8988T (cell line): ENCODE data around the gene CENPB.
"Not testable (repeated sequence)": the region's sequence is repeated elsewhere in the genome, so short reads cannot be mapped to it uniquely, and the experiment has no call there.

Experiments used
- DNase-seq: peaks from one replicate; pipeline ENCODE4 v3.0.0; 2011

Gene CENPB

GRCh38 chr20:3808544-3808943 is 22.0 kb upstream of the CENPB start:
- no peak for DNase-seq

DNA sequence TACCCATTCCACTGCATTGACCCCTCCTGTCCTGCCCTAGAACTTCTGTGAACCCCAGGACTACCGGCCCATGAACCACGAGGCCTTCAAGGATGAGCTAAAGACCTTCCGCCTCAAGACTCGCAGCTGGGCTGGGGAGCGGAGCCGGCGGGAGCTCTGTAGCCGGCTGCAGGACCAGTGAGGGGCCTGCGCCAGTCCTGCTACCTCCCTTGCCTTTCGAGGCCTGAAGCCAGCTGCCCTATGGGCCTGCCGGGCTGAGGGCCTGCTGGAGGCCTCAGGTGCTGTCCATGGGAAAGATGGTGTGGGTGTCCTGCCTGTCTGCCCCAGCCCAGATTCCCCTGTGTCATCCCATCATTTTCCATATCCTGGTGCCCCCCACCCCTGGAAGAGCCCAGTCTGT is 18.2 kb upstream of the CENPB start:
- no peak for DNase-seq

DNA sequence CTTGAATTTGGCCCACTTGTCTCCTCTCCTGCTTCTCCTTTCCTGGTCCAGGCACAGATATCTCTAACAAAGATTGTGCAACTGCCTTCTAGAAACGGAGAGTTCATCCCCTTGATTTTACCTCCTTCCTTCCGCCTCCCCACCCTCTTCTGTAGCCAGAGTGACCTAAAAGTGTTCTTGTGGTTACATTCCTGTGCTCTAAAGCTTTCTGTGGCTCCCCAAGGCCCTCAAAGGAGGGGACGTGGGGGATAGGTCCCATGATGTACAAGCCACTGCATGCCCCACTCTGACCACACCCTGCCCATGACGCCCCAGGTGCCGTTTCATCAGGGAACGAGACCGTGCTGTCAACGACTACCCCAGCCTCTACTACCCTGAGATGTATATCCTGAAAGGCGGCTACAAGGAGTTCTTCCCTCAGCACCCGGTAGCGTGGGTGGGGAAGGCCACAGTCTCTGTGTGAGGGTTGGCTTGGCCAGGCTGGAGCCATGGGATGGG is 17.8 kb upstream of the CENPB start:
- no peak for DNase-seq

GRCh38 chr20:3803854-3804253 is 17.3 kb upstream of the CENPB start:
- no peak for DNase-seq

DNA sequence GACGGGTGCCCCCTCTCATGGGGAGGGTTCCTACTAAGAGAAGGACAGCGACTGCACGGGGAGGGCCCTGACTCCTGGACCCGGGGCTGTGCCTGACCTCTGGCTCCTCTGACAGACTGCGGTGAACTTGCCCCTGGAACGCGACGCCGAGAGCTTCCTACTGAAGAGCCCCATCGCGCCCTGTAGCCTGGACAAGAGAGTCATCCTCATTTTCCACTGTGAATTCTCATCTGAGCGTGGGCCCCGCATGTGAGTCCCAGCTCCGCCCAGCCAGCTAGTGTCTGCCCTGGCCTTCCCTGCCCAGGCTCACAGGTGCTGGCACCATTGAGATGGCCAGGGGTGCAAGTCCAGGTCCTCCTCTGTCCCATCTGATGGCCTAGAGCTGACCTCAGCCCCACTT is 16.7 kb upstream of the CENPB start:
- no peak for DNase-seq

DNA sequence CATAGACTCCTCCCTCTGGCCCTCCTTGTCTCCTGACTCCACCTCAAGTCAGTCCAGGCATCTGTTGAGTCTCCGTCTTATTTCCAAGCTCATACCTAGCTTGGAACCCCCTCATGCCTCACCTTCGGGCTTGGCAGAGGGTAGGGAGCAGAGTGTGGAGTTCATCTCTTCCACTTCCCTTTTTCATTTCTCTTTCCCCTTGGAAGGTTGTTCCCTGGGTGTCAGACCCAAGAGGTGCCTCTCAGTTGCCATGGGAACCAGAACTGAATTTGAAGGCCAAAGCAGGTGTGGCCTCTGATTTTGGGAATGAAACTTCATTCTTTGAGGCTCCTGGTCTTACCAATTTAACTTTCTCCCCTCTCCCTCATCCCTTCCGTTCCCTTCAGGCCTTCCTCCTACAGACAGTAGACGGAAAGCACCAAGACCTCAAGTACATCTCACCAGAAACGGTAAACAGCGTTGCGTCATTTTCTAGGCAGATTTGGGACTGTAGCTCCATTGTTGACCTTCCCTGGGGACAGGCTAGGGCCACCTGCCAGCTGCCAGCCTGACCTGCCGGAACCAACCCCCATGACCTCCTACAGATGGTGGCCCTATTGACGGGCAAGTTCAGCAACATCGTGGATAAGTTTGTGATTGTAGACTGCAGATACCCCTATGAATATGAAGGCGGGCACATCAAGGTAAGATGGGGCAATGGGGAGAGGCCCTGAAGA is 16.1 kb upstream of the CENPB start:
- DNase-seq: no peak

DNA sequence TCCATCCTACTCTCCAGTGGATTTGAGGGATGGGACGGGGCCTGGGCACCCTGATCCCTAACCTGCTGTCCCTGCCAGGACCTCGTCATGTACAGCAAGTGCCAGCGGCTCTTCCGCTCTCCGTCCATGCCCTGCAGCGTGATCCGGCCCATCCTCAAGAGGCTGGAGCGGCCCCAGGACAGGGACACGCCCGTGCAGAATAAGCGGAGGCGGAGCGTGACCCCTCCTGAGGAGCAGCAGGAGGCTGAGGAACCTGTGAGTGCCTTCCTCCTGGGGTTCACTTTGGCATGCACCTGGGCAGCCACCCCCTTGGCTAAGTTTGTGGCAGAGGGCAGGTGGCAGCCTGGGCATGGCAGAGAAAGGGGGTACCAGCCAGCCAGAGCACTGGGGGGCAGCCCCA is 15.3 kb upstream of the CENPB start:
- DNase-seq: no peak

DNA sequence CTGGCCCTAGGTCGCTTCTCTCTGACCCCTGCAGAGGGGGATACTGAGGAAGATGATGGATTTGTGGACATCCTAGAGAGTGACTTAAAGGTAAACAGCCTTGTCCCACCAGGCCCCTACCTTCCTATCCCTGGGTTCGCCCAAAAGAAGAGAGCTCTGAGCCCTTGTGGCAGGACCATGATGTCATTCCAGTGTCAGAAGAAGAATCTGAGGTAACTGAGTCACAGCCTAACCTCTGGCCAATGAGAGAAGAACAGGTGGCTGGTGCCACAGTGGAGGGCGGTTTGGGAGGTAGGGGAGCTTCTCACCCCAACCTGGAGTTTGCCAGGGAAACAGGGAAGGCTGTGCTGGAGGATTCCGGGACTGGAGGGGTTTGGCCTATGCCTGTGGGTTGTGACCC is 14.8 kb upstream of the CENPB start:
- DNase-seq: no peak

DNA sequence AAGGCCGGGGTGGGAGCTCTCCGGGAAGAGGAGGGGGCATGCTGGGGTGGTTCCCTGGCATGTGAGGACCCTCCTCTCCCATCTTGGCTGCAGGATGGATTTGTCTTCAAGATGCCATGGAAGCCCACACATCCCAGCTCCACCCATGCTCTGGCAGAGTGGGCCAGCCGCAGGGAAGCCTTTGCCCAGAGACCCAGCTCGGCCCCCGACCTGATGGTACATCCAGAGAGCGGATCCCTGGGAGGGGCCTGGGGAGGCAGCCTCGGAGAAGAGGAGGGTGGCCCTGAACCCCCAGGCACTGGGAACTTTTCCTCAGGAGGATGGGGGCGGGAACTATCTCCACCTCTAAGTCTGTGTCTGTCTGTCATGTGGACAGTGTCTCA is 14.3 kb upstream of the CENPB start:
- DNase-seq: no peak

DNA sequence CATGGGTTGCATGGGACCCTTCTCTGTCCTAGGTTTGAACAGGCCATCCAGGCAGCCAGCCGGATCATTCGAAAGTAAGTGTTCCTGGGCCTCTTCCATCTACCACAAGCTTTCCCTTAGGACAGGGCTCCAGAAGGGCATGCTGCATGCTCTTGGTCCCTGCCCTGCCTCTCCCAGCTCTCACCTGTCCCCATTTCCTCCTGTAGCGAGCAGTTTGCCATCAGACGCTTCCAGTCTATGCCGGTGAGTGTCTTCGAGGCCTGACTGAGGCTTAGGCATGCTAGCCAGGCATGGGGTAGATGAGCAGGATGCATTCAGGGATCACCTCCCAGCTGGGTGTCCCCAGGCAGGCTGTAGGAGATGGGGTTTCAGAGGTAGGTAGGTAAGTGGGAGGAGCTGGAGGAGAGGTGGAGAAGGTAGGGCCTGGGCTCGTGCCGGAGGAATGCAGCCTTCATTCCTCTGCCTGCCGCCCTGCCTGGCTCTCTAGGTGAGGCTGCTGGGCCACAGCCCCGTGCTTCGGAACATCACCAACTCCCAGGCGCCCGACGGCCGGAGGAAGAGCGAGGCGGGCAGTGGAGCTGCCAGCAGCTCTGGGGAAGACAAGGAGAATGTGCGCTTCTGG is 13.8 kb upstream of the CENPB start:
- DNase-seq: no peak

GRCh38 chr20:3798908-3799248 is 12.3 kb upstream of the CENPB start:
- no peak for DNase-seq

- DNase-seq: no peak
Measured at GRCh38 chr20:3798373-3798768, 11.8 kb upstream of the CENPB start.

- no peak for DNase-seq
Measured at GRCh38 chr20:3797592-3798372, 11.2 kb upstream of the CENPB start.

GRCh38 chr20:3797226-3797545 is 10.6 kb upstream of the CENPB start:
- no peak for DNase-seq

- no peak for DNase-seq
Measured at GRCh38 chr20:3796477-3797225, 10.1 kb upstream of the CENPB start.

- DNase-seq: peak; percentile 85
Measured at GRCh38 chr20:3795511-3796468, 9.2 kb upstream of the CENPB start, which contains the start of gene CDC25B. Gene CDC25B (plus strand): TSS chr20:3796310. CDS start chr20:3796532, 222 bp downstream.

DNA sequence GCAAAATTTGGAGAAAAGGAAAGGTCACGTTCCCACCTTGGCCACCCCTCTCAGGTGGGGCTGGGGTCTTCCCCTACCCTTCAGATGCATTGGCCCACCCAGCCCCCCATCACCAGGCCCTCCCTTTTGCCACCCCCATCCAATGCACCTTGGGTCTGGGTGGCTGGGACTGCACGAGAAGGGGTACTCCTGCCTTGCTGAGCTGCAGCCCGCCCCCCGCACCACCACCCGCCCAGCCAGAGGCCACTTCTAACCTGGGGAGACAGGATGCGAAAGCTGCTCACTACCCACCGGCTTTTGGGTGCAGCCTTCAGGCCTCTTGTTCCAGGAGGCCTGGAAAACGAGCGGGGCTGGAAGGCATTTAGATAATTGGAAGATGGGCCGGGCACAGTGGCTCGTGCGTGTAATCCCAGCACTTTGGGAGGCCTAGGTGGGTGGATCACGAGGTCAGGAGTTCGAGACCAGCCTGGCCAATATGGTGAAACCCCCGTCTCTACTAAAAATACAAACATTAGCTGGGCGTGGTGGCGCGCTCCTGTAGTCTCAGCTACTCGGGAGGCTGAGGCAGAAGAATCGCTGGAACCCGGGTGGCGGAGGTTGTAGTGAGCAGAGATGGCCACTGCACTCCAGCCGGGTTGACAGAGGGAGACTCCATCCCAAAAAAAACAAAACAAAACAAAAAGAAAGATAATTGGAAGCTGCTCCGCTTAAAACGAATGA is 8.3 kb upstream of the CENPB start:
- DNase-seq: no peak

GRCh38 chr20:3794168-3794567 is 7.6 kb upstream of the CENPB start:
- not testable (repeated sequence) for DNase-seq

GRCh38 chr20:3789201-3789600 is 2.7 kb upstream of the CENPB start:
- DNase-seq: not testable (repeated sequence)

DNA sequence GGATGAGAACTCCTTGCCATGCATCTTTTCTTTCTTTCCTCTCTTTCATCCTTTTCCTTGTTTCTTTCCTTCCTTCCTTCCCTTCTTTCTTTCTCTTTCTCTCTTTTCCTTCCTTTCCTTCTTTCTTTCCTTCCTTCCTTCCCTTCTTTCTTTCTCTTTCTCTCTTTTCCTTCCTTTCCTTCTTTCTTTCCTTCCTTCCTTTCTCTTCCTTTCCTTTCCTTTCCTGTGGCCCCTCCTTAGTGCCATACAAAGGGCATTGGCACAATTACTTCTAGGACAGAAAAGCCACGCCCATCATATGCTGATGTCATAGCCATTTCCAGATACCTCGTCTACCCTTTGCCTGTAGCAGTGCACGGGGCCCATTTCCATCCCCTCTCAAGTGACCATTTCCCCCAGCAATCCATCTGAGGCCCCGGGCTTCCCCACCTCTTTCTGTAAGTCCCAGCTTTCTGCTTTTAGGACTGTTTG is 2.2 kb upstream of the CENPB start:
- DNase-seq: no peak

GRCh38 chr20:3787324-3788014 is 929 bp upstream of the CENPB start:
- no peak for DNase-seq
